ENCODE results near the gene NSD1.

- no peak for TF ChIP-seq CTCF (IDR thresholded peaks at IDR 0.05; ENCODE audit: poor library complexity)
- no peak for TF ChIP-seq EZH2phosphoT487 (IDR thresholded peaks at IDR 0.05; ENCODE audit: low read depth, severe bottlenecking, unreplicated experiment)
Observed at GRCh38 chr5:177269232-177269895, 135.8 kb downstream of the NSD1 start.
